Testis (tissue), 3 donors: Measurements from ENCODE around the gene DOK3. TPM values are rescaled to one million over a fixed set of nuclear protein-coding genes. Genes with fewer than 3 reads are reported as not detected.

ENCODE experiments used
- DNase-seq: peaks from one replicate; pipeline ENCODE4 v3.0.0-alpha.2; 2019
- H3K27ac ChIP-seq, 2 donors: fragments of 200-600 bp; sonication (generic); one replicate each; pipeline ENCODE4 v1.5.1; 2019
- H3K27me3 ChIP-seq: fragments of 200-600 bp; sonication (generic); one replicate; pipeline ENCODE4 v1.5.1; 2019
- H3K36me3 ChIP-seq: fragments of 200-600 bp; sonication (generic); one replicate; pipeline ENCODE4 v1.5.1; 2017; ENCODE audit warnings: low read depth; ENCODE audit errors: missing control alignments
- H3K4me1 ChIP-seq: fragments of 200-600 bp; sonication (generic); one replicate; pipeline ENCODE4 v1.5.1; 2019
- H3K4me3 ChIP-seq, 2 donors: fragments of 200-600 bp; sonication (generic); one replicate each; pipeline ENCODE4 v1.5.1; 2017 to 2019
- H3K9me3 ChIP-seq: fragments of 200-600 bp; sonication (generic); one replicate; pipeline ENCODE4 v1.5.1; 2017
- POLR2A ChIP-seq: fragments of 450-650 bp; IDR thresholded peaks from one replicate; pipeline ENCODE4 v1.6.1; 2017; ENCODE audit warnings: antibody characterized with exemption, mild to moderate bottlenecking, moderate library complexity
- WGBS, 2 donors: methylation state at CpG; one replicate each; pipeline ENCODE4 v1.1.5; 2018; 5-methylcytosine and 5-hydroxymethylcytosine counted together
- intact Hi-C: fragments of 100-400 bp; cut with DNase I; formaldehyde crosslinking; loops from one replicate; pipeline ENCODE4 v1.15.1; 2023; ENCODE audit warnings: low total_unique reads
- polyA plus RNA-seq: library from polyadenylated mRNA; stranded (reverse); fragments of 350-450 nt; fragmentation: Illumina TruSeq; extraction: RNeasy Lipid Tissue Mini Kit (QIAGEN cat#74804); gene quantifications from one replicate; pipeline ENCODE4 v1.2.3, GENCODE V29; 2014; ENCODE audit warnings: low read depth, low replicate concordance; ENCODE audit not compliant: insufficient read depth
- total RNA-seq, 2 donors: library from RNA; depleted of rRNA; stranded (reverse); fragments of >200 nt; gene quantifications; one replicate each; pipeline ENCODE4 v1.2.3, GENCODE V29; 2016
- TF ChIP-seq, protein P1 (sequence below), 3 experiments: fragments of 450-650 bp in 2 of 3; fragments of 200-600 bp in 1 of 3; sonication (generic) in 1 of 3; IDR thresholded peaks; one replicate each; pipeline ENCODE4 v1.5.1; 2016 to 2019; ENCODE audit warnings: antibody characterized with exemption in 3 of 3, mild to moderate bottlenecking in 2 of 3, moderate library complexity in 1 of 3

The DOK3 gene
- total and polyA plus RNA-seq, 3 donors from 2014 or later, result 10.4 to 18.7 (median 10.7) TPM

DNA sequence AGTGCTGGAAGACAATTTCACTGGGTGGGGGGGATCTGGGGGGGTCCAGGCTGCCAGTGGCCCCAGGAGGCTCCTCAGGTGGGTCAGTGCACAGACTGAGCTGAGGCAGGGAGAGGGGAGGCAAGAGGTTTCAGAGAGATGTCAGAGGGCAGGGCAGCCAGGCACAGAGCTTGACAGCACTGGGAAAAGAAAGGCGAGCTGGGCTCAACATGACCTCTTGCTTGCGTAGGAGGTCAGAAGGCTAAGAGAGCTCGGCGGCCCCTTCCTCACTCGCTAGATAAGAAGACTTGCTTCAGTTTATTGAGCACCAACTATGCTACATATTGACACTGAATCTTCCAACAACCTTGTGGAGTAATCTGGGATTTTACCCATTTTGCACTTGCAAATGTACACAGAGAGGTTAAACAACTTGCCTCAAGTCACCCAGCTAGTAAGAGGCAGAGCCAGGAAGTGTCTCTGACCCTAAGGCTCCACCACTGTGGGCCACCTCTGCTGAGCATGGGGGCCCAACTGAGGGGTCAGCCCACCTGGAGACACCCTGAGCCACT, 15.8 kb downstream of the DOK3 start:
- H3K4me1 ChIP-seq, result peaks cover 37% of the 10 kb centered on the region
- intact Hi-C loops, result no loop called here
- H3K36me3 ChIP-seq, result no peaks in the 10 kb centered on the region
- no peaks in the 10 kb centered on the region for H3K9me3 ChIP-seq
- peak overlapping the region in 1 of 2 donors; percentile 86 for H3K27ac ChIP-seq
- TF ChIP-seq, protein P1, sequence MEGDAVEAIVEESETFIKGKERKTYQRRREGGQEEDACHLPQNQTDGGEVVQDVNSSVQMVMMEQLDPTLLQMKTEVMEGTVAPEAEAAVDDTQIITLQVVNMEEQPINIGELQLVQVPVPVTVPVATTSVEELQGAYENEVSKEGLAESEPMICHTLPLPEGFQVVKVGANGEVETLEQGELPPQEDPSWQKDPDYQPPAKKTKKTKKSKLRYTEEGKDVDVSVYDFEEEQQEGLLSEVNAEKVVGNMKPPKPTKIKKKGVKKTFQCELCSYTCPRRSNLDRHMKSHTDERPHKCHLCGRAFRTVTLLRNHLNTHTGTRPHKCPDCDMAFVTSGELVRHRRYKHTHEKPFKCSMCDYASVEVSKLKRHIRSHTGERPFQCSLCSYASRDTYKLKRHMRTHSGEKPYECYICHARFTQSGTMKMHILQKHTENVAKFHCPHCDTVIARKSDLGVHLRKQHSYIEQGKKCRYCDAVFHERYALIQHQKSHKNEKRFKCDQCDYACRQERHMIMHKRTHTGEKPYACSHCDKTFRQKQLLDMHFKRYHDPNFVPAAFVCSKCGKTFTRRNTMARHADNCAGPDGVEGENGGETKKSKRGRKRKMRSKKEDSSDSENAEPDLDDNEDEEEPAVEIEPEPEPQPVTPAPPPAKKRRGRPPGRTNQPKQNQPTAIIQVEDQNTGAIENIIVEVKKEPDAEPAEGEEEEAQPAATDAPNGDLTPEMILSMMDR (IDR thresholded peaks at IDR 0.05), result no peak
- TF ChIP-seq POLR2A, result no peak
- no peak overlapping the region for H3K4me3 ChIP-seq
- DNase-seq, result no peak
- WGBS, 2 donors, result 65 to 79% methylated on average over 5 of the region's 5 CpGs
- H3K27me3 ChIP-seq, result no peaks in the 10 kb centered on the region

DNA sequence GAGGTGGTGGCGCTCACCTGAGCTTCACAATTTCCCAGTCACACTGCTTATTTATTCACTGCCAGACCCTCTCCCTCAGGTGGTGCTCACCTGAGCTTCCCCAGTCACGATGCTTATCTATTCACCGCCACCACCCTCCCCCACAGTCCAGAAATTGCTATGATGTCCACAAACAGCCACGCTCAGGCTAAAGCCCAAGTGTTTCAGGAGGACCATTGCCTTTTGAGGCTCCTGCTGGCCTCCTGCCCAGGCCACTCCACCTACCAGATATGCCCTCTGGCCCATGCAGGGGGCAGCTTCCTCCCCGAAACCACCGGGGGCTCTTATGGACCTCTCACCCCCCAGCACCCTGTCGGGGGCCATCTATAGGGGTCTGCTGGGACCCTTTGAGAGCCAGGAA, 16.8 kb downstream of the DOK3 start:
- Histone ChIP-seq H3K36me3 (no peaks in the 10 kb centered on the region), H3K9me3 (no peaks in the 10 kb centered on the region), H3K27me3 (no peaks in the 10 kb centered on the region), H3K4me1 (peaks cover 27% of the 10 kb centered on the region), H3K4me3 (no peak overlapping the region), H3K27ac (peak overlapping the region; percentile 3 to 38)
- TF ChIP-seq, protein P1 (IDR thresholded peaks at IDR 0.05), result no peak
- no peak for TF ChIP-seq POLR2A
- no peak for DNase-seq
- WGBS, 2 donors, result 76 to 86% methylated on average over 7 of the region's 7 CpGs
- intact Hi-C loops, result no loop called here

GRCh38 chr5:177491983-177492746, 17.5 kb downstream of the DOK3 start:
- DNase-seq, result no peak
- Histone ChIP-seq H3K36me3 (no peaks in the 10 kb centered on the region), H3K9me3 (no peaks in the 10 kb centered on the region), H3K27ac (peak overlapping the region; percentile 24 to 38), H3K4me1 (peaks cover 25% of the 10 kb centered on the region), H3K27me3 (no peaks in the 10 kb centered on the region), H3K4me3 (peak overlapping the region; percentile 34 to 43)
- intact Hi-C loops, result no loop called here
- 81 to 82% methylated on average over 26 to 47 of the region's 54 CpGs for WGBS, 2 donors
- TF ChIP-seq POLR2A, result no peak
- TF ChIP-seq, protein P1 (IDR thresholded peaks at IDR 0.05), result no peak

GRCh38 chr5:177491429-177491945, 18.1 kb downstream of the DOK3 start:
- WGBS, 2 donors, result 42 to 57% methylated on average over 13 to 38 of the region's 43 CpGs
- peak; percentile 72 for DNase-seq
- peaks cover 25% of the 10 kb centered on the region for H3K4me1 ChIP-seq
- no peaks in the 10 kb centered on the region for H3K9me3 ChIP-seq
- no peaks in the 10 kb centered on the region for H3K36me3 ChIP-seq
- no peaks in the 10 kb centered on the region for H3K27me3 ChIP-seq
- TF ChIP-seq POLR2A, result no peak
- TF ChIP-seq, protein P1 (IDR thresholded peaks at IDR 0.05), result peak; percentile 70 to 85 (median 85)
- peak overlapping the region; percentile 24 for H3K27ac ChIP-seq
- intact Hi-C loops, result no loop called here
- peak overlapping the region; percentile 34 to 43 for H3K4me3 ChIP-seq
